HG03108 (cell line): ENCODE measurements around the gene TNFSF13.

Experiments
- ATAC-seq: cut with Tn5 transposase; IDR thresholded peaks from one replicate; pipeline ENCODE4 v1.9.1; 2021; ENCODE audit warnings: moderate library complexity; ENCODE audit not compliant: unreplicated experiment

TNFSF13 gene

DNA sequence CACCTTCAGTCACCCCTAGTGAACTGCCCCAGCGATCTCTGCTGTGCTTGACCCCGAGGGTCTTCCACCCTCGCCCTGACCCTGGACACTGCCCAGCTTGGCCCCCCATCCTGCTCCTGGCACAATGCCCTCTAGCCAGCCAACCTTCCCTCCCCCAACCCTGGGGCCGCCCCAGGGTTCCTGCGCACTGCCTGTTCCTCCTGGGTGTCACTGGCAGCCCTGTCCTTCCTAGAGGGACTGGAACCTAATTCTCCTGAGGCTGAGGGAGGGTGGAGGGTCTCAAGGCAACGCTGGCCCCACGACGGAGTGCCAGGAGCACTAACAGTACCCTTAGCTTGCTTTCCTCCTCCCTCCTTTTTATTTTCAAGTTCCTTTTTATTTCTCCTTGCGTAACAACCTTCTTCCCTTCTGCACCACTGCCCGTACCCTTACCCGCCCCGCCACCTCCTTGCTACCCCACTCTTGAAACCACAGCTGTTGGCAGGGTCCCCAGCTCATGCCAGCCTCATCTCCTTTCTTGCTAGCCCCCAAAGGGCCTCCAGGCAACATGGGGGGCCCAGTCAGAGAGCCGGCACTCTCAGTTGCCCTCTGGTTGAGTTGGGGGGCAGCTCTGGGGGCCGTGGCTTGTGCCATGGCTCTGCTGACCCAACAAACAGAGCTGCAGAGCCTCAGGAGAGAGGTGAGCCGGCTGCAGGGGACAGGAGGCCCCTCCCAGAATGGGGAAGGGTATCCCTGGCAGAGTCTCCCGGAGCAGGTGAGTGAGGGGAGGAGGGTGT lies at the start of gene TNFSF13:
TSS of gene TNFSF13 (plus strand) at position 207 of the 776 bp plus-strand sequence. CDS start at position 497, 290 bp downstream.
- ATAC-seq = no peak

DNA sequence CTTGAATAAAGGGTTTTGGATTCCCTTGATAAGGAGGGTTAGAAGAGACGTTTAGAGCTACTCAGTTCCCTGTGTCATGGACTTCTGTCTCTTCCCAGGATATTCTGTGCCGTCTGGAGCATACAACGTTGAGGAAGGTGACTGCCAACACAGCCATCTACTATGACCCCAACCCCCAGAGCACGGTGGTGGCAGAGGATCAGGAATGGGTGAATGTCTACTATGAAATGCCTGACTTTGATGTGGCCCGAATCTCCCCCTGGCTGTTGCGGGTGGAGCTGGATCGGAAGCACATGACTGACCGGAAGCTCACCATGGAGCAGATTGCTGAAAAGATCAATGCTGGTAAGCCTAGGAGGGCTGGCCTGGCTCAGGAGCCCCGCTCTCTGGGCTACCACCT lies 49.7 kb upstream of the TNFSF13 start:
- ATAC-seq = no peak

GRCh38 chr17:7509937-7510336 lies 48.6 kb upstream of the TNFSF13 start:
- ATAC-seq = no peak

DNA sequence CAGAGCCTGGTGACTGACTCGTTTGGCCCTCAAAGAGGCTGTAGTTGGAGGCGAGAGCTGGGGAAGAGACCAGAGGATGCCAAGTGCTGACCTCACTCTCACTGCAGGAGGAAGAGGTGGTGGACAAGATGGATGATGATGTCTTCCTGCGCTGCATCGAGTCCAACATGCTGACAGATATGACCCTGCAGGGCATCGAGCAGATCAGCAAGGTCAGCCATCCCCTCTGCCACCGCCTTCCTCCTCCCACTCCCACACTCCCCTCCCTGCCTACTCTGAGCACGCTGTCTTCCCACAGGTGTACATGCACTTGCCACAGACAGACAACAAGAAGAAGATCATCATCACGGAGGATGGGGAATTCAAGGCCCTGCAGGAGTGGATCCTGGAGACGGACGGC lies 47.4 kb upstream of the TNFSF13 start:
- ATAC-seq = no peak

GRCh38 chr17:7512105-7512504 lies 46.4 kb upstream of the TNFSF13 start:
- ATAC-seq = no peak

DNA sequence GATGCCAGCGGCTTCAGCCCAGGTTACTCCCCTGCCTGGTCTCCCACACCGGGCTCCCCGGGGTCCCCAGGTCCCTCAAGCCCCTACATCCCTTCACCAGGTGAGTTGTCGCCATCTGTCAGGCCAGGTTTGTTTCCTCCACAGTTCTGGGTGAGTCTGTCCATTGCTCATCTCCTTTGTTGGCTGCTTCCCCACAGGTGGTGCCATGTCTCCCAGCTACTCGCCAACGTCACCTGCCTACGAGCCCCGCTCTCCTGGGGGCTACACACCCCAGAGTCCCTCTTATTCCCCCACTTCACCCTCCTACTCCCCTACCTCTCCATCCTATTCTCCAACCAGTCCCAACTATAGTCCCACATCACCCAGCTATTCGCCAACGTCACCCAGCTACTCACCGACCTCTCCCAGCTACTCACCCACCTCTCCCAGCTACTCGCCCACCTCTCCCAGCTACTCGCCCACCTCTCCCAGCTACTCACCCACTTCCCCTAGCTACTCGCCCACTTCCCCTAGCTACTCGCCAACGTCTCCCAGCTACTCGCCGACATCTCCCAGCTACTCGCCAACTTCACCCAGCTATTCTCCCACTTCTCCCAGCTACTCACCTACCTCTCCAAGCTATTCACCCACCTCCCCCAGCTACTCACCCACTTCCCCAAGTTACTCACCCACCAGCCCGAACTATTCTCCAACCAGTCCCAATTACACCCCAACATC lies 45.6 kb upstream of the TNFSF13 start:
- ATAC-seq = no peak

DNA sequence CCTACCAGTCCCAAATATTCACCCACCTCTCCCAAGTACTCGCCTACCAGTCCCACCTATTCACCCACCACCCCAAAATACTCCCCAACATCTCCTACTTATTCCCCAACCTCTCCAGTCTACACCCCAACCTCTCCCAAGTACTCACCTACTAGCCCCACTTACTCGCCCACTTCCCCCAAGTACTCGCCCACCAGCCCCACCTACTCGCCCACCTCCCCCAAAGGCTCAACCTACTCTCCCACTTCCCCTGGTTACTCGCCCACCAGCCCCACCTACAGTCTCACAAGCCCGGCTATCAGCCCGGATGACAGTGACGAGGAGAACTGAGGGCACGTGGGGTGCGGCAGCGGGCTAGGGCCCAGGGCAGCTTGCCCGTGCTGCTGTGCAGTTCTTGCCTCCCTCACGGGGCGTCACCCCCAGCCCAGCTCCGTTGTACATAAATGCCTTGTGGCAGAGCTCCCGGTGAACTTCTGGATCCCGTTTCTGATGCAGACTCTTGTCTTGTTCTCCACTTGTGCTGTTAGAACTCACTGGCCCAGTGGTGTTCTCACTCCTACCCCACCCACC lies 44.6 kb upstream of the TNFSF13 start:
- ATAC-seq = no peak

GRCh38 chr17:7515911-7516610 lies 42.5 kb upstream of the TNFSF13 start:
- no peak for ATAC-seq

GRCh38 chr17:7523033-7523432 lies 35.5 kb upstream of the TNFSF13 start:
- no peak for ATAC-seq

DNA sequence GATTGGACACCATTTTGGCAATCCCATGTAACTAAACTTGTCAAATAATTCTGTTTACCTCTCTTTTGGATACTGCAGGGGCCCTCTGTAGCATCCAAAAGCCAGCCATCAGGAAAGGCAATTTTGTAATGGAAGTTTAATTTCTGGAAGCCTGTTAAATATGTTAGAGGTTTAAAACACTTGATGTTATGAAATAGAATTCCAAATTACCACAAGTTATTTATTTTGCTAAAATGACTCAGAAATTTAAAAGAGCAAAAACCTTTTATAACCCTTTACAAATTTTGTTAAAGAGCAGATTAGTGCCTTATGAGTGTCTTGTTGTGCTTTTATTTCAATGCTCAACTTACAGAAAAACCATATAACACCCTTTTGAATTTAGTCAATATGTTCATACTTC lies 29.7 kb upstream of the TNFSF13 start:
- no peak for ATAC-seq

DNA sequence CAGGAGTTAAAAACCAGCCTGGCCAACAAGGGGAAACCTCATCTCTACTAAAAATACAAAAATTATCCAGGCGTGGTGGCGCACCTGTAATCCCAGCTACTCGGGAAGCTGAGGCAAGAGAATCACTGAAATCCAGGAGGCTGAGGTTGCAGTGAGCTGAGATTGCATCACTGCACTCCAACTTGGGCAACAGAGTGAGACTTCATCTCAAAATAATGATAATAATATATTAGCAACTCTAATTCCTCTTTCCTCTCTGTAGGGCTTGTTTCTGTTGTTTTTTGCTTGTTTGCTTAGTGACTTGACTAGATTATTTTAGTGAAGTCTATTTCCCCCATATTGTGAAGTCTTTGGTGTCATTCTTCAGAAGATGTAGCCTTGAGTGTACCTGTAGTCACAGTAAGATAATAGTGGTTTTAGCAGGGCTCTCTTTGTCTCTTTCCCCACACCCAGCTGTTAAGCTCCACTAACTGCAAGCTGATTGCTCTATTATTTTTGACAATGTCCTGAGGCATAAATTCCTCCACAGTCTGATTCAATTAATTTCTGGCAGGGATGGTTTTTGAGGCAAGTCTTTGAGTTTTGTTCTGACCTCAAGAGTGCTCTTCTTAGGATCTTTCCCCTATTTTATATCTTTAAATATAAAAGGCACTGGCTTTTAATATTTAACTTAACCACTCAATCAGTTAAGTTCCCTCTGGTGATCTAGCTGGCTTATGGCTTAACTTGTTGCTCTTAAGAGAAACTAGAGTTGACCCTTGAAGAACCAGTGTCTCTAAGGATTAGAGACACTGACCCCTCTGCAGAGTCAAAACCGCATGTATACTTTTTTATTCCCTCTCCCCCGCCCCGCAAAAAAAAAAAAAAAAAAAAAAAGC lies 28.3 kb upstream of the TNFSF13 start:
- no peak for ATAC-seq

DNA sequence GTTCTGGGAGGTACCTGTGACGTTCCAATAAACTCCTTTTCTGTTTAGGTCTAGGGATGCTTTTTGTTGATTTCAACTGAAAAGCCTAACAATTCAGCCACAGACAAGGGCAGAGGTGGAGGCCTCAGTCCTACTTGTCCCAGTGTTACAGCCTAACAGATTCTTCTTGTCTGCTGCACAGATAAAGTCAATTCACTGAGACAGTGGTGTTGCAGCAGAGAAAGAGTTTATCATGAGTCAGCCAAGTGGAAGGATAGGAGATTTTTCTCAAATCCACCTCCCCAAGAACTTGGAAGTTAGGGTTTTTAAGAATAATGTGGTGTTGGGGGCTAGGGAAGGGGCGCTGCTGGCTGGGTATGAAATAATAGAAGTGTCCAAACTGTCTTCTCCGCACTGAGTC lies 20.5 kb upstream of the TNFSF13 start:
- no peak for ATAC-seq

- ATAC-seq = no peak
Observed at GRCh38 chr17:7538891-7539545, 19.5 kb upstream of the TNFSF13 start.

GRCh38 chr17:7541074-7541621 lies 17.4 kb upstream of the TNFSF13 start:
- no peak for ATAC-seq

DNA sequence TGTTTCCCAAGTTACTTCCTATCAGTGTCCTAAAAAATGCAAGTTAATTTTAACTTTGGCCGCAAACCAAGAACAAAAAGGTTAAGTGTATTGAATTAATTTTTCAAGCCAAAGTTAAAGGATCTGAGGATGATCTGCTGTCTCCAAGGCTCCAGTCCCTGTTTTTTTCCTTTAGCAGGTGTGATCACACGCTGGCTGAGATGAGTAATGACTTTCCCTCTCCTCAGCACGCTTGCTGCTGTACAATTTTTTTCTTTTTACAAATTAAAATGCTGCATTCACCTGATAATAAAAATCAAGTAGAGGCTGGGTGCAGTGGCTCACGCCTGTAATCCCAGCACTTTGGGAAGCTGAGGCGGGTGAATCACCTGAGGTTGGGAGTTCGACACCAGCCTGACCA lies 13.6 kb upstream of the TNFSF13 start:
- ATAC-seq = no peak

GRCh38 chr17:7548585-7549400 lies 9.8 kb upstream of the TNFSF13 start, which contains the start of gene TNFSF12:
TNFSF12 (plus strand) TSS chr17:7549058; CDS start chr17:7549154, 96 bp downstream.
- ATAC-seq = no peak

GRCh38 chr17:7549401-7550055 lies 9.0 kb upstream of the TNFSF13 start:
- ATAC-seq = no peak

DNA sequence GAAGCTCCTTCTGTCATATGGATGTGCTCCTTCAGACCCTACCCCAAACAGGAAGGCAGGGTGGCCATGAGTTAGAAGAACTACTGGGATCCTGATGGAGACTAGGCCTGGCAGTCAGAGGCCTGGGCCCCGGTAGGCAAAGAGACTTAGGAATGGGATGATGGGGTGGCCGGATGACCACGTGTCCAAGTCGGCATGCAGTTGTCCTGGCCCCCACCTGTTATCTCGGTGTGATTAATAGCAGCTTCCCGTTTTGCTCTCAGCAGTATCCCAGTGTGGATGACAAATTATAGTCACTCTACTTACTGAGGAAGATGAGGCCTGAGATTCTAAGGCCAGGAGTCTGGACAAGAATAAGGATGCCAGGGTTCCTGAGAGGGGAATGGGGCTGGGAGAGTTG lies 8.2 kb upstream of the TNFSF13 start:
- ATAC-seq = no peak
